DMS153 treated with DMSO at 0.1 percent for 48 hours (cell line): Measurements from ENCODE around the gene BPTF.
"Not testable (repeated sequence)": the region's sequence is repeated elsewhere in the genome, so short reads cannot be mapped to it uniquely, and the experiment has no call there.

ENCODE experiments used
- DNase-seq: peaks from one replicate; lab custom pipeline; 2025; ENCODE audit not compliant: unreplicated experiment; lab: John Stamatoyannopoulos, UW

Gene BPTF

DNA sequence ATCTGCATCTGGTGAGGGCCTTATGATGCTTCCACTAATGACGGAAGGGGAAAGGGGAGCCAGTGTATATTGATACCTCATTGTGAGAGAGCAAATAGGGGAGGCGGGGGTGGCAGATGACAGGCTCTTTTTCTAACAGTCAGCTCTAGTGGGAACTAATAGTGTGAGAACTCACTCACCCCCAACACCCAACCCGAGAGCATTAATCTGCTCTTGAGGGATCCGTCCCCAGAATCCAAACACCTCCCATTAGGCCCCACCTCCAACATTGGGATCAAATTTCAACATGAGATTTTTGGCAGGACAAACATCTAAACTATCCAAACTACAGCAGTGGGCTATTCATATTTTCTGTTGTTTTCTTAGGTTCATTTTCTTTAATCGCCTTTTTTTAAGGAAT, 54.4 kb downstream of the BPTF start:
- DNase-seq = no peak

DNA sequence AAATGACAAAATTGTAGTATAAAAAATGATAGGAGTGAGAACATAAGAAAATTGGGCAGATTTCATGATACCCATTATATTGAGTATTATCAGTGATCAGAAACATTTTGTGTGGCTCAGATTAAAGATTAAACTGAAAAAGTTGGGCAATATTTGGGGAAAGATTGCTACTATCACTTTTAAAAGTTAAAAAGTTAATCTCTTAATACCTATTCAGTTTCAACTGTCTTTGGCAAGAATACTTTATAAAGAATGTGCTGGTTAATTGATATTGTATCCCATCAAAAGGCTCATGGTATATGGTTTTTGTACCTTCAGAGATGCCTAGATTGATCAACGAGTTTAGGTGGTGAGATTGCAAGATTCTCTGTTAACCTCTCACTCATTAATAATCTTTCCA, 55.8 kb downstream of the BPTF start:
- DNase-seq = no peak

DNA sequence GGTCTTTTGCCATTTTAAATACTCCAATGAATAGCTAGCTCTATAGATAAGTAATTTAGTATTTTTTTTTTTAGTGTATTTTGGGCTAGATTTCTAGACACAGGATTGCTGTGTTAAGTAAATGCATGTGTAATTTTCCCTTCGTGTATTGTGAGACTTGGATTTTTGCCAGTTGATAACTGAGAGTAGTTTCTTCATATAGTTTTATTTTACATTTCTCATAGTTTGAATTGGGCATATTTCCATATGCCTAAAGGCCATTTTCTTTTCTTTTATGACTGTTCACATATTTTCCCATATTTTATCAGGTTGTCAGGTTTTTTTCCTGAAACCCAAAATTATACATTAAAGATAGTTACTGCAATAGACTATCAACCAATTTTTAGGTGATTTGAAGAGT, 59.4 kb downstream of the BPTF start:
- DNase-seq = no peak

DNA sequence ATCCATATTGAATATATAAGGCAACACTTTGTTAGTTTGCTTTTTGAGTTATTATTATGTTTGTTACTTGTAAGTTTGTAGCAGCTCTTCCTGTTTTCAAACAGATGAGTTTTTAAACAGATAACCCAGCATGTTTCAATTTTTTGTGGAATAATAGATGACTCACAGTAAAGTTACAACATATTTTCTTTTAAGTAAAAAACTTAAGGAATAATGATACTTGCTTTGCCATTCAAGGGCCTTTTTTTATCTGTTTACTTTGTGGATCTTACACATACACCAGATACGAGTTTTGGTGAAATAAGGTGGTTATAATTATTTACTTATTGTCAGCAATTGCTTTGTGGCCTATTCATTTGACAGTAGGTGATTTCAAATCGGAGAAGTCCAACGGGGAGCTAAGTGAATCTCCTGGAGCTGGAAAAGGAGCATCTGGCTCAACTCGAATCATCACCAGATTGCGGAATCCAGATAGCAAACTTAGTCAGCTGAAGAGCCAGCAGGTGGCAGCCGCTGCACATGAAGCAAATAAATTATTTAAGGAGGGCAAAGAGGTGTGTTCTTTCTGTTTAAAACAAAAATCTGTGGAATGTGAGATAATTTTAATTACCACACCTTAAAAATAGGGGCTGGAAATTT, 66.3 kb downstream of the BPTF start:
- no peak for DNase-seq

DNA sequence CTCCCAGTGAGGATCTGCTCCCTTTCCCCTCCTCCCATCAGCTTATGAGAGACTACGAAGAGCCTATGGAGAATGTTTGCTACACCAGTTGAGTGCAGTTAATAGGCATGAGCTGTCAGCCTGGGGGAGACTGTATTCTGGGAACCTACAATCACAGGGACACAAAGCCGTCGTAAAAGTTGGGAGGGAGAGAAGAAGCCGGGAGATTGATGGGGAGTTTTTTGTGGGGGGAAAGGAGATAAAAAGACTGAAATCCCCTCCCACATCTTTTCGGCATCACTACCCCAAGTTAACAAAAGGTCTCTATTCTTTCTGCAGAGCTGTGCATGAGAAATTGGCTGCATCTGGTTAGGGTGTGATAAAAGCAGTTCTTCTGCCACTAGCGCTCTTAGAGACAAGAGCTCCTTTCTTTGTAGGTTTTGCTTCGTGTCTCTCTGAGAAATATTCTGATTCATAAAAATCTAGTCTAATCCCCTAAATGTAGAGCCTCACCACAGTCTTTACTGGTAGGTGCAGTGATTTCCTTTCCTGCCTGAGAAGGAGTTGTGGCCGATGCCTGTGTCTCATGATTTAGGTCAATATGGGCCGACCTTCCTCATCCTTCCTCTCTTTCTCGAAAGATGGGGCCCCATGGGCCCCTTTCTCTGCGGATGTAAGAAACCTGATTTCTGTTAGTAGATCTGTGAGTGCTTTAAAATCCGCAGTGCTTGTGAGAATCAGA, 77.4 kb downstream of the BPTF start:
- no peak for DNase-seq

DNA sequence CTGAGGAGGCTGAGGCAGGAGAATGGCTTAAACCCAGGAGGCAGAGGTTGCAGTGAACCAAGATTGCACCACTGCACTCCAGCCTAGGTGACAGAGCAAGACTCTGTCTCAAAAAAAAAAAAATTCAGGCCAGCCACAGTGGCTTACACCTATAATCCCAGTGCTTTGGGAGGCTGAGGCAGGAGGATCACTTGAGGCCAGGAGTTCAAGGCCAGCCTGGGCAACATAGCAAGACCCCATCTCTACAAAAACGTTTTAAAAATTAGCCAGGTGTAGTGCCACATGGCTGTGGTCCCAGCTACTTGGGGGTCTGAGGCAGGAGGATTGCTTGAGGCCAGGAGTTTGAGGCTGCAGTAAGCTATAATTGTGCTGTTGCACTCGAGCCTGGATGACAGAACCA, 80.0 kb downstream of the BPTF start:
- DNase-seq = not testable (repeated sequence)

DNA sequence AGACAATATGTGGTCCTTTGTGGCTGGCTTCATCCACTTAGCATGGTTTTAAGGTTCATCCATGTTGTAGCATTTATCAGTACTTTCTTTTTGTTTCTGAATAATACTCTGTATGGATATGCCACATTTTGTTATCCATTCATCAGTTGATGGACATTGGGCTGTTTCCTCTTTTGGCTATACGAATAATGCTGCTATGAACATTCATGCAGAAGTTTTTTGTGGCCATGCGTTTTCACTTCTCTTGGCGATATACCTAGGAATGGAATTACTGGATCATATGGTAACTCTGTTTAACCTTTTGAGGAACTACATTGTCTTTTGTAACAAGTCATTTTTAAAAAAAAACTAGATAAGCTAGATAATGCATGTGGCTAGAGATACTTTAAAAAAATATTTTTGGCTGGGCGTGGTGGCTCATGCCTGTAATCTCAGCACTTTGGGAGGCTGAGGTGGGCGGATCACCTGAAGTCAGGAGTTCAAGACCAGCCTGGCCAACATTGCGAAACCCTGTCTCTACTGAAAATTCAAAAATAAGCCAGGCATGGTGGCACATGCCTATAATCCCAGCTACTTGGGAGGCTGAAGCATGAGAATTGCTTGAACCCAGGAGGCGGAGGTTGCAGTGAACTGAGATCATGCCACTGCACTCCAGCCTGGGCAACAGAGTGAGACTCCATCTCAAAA, 85.0 kb downstream of the BPTF start:
- DNase-seq = not testable (repeated sequence)

DNA sequence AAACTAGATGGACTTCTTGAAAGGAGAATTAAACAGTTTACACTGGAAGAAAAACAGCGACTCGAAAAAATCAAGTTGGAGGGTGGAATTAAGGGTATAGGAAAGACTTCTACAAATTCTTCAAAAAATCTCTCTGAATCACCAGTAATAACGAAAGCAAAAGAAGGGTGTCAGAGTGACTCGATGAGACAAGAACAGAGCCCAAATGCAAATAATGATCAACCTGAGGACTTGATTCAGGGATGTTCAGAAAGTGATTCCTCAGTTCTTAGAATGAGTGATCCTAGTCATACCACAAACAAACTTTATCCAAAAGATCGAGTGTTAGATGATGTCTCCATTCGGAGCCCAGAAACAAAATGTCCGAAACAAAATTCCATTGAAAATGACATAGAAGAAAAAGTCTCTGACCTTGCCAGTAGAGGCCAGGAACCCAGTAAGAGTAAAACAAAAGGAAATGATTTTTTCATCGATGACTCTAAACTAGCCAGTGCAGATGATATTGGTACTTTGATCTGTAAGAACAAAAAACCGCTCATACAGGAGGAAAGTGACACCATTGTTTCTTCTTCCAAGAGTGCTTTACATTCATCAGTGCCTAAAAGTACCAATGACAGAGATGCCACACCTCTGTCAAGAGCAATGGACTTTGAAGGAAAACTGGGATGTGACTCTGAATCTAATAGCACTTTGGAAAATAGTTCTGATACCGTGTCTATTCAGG, 85.9 kb downstream of the BPTF start:
- DNase-seq = no peak

DNA sequence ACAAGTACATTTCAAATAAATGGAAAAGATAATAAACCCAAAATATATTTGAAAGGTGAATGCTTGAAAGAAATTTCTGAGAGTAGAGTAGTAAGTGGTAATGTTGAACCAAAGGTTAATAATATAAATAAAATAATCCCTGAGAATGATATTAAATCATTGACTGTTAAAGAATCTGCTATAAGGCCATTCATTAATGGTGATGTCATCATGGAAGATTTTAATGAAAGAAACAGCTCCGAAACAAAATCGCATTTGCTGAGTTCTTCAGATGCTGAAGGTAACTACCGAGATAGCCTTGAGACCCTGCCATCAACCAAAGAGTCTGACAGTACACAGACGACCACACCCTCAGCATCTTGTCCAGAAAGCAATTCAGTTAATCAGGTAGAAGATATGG, 86.8 kb downstream of the BPTF start:
- DNase-seq = no peak

DNA sequence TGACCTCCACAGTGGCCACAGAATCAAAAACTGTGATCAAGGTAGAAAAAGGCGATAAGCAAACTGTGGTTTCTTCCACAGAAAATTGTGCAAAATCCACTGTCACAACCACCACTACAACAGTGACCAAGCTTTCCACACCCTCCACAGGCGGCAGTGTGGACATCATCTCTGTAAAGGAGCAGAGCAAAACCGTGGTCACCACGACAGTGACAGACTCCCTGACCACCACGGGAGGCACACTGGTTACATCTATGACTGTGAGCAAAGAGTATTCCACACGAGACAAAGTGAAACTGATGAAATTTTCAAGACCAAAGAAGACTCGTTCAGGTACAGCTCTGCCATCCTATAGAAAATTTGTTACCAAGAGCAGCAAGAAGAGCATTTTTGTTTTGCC, 87.4 kb downstream of the BPTF start:
- no peak for DNase-seq

DNA sequence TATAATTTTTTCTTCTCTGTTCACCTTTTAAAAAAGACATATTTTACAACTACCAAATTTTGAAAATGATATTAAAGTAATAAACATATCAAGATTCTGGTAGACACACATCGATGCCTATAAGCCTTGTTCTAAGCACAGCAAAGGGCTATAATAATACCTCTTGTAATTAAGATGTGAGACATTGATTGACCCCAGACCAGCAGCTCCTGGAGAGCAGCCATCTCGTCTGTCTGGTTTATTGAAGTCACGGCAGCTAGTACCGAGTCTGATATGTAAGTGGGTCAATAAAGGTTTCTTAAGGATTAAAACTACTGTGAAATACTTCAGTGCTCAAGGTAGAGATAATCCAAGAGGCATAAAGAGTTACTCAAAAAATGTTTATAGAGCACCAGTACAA, 94.9 kb downstream of the BPTF start:
- DNase-seq = no peak

DNA sequence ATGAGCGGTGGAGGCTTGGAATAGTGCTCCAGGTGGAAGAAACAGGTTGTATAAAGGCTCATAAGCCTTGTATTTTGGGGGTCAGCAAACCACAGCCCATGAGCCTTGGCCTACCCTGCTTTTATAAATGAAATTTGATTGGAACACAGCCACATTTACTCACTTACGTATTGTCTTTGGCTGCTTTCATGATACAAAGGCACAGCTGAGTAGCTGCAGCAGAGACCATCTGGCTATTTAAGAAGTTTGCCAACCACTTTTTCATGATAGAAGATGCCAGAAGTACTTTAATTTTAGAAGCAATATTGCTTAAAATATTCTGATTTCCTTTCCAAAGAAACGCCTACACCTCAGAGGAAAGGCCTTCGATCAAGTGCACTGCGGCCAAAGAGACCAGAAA, 97.2 kb downstream of the BPTF start:
- no peak for DNase-seq

DNA sequence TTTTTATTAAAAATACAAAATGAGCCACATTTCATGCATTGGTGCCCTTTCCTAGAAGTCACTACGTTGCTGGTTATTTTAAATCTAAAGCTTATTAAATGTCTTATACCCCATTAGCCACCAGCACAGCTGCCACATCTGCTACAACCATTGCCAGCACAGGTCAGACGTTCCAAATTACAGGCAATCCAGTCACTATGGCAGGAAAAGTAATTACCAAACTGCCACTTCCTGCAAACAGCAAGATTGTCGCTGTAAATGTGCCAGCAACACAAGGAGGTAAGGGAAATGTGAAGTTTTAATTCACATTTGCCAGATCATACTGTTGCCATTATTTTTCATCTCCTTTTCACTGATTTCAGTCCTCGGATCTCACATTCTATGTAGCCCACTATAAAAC, 103.5 kb downstream of the BPTF start:
- DNase-seq = not testable (repeated sequence)

DNA sequence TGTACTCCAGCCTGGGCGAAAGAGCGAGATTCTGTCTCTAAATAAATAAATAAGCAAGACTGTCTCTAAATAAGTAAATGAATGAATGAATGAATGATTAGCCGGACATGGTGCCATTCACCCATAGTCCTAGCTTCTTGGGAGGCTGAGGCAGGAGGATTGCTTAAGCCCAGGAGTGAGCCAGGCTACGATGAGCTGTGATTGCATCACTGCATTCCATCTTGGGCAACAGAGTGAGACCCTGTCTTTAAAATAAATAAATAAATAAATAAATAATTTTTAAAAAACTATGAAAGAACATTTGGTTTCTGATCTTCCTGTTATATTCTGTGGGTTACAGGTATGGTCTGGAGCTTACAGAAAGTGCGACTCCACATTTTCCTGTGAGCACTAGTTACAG, 105.9 kb downstream of the BPTF start:
- no peak for DNase-seq

DNA sequence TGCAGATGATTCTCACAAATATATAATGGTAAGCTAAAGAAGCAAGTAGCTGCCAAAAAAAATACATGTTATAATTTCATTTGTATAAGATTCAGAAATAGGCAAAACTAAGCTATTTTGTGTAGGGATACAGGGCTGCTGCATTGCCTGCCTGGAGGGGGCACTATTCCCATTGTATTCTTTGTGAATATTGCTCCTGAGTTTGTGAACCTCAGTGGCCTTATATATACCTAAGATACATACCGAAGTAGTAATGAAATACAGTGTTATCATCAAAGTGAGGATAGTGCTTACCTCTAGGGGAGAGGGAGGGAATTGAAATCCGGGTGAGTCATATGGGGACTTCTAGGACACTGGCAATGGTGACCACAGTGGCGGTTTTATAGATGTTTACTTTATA, 117.5 kb downstream of the BPTF start:
- no peak for DNase-seq

DNA sequence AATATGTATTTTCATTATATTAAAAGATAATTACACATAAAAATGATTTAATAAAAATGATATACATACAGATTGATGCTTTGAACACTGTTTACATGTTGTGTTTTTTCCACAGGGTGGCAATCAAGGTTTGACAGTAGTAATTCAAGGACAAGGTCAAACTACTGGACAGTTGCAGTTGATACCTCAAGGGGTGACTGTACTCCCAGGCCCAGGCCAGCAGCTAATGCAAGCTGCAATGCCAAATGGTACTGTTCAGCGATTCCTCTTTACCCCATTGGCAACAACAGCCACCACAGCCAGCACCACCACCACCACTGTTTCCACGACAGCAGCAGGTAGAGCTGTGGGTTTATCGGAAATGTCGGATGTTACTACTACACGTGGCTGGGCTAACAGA, 118.7 kb downstream of the BPTF start:
- no peak for DNase-seq

DNA sequence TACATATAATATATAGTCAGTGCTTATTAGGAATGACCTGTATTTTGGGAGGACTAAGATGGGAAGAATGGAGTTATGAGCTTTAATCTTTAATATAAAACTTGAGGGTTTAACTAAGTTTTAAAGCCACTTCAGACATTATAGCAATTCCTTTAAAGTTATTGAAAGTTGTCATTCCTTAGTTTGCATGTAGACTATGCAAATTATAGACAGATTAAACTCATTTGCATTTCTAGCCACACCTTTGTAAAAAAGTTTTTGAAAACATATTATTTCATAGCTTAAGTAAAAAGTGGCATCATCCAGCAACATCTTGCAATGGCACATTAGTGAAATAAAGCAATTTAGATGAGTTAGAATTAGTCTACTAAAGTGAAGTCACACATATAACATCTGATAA, 121.2 kb downstream of the BPTF start:
- DNase-seq = no peak

DNA sequence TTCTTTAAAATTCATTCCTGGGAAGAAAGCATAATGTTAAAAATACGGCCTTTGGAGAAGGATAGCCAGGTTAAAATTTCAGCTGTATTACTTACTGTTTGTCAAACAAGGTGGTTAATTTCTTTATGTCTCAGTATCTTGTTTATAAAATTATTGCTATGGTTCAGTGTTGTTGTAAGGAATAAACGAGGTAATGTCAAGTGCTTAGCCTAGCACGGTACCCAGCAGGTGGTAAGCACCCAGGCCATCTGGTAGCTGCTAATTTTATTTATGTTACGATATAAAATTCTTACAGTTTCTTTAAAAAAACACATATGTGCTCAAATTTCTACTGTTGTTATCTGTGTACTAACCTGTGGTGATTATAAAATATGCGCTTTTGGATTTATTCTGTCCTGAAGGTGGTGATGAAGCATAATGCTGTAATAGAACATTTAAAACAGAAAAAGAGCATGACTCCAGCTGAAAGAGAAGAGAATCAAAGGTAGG, 122.1 kb downstream of the BPTF start:
- no peak for DNase-seq

DNA sequence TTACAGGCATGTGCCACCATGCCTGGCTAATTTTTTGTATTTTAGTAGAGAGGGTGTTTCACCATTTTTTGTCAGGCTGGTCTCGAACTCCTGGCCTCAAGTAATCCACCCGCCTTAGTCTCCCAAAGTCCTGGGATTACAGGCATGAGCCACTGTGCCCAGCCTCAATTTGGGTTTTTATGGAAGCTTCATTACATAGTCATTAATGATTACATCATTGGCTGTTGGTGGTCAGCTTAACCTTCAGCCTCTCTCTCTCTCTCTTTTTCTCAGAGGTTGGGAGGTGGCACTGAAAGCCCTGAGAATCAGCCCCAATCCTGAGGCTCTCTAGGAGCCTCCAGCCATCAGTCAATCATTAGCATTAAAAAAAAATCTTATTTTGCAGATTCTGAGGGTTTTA, 125.6 kb downstream of the BPTF start:
- DNase-seq = no peak

DNA sequence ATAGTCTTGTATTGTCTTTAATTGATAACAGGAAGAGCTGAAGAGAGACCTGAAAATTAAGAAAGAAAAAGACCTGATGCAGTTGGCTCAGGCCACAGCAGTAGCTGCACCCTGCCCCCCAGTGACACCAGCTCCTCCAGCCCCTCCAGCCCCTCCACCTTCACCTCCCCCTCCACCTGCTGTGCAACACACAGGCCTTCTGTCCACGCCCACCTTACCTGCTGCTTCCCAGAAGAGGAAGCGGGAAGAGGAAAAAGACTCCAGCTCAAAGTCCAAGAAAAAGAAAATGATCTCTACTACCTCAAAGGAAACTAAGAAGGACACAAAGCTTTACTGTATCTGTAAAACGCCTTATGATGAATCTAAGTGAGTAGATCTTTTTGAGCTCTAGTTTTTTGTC, 134.2 kb downstream of the BPTF start:
- no peak for DNase-seq

DNA sequence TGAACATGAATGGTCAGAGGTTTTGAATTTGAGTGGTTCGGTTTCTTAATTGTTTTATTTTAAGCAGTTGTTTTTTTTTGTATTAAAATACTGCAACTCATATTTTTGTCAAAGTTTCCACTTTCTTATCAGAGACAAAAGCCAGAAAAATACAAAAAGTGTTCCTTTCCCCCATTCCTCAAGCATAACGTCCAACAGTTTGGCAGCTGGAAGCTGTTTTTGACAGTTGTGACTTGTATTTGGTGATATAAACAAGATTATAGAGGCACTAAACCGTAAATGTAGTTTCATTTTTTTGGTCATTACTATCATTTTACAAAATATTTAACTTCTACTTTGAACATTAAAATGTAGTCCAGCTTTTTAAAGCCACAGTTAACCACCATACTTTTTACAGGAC, 135.0 kb downstream of the BPTF start:
- DNase-seq = not testable (repeated sequence)

DNA sequence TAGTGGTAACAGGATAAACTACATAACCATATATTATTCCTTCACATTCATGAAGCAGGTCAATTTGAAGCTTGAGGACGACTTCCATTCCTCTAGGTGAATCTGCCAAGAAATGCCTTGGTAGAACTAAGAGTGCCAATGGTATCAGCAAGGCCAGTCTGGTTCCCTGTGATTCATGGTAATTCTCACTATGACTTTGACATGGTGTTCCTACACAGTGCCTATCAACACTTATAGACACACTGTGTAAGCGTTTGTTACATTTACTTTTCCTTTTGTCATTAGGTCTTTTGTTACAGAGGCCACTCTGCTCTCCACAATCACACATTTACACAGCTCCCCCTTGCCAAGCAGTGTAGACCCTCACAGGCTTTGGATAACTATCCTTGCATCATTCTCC, 136.9 kb downstream of the BPTF start:
- DNase-seq = not testable (repeated sequence)
